Caco-2 (cell line): ENCODE data around the gene MINDY4B. TPM values are rescaled to one million over a fixed set of nuclear protein-coding genes. Genes with fewer than 3 reads are reported as not detected.
"Not testable (repeated sequence)": the region's sequence is repeated elsewhere in the genome, so short reads cannot be mapped to it uniquely, and the experiment has no call there.

Source experiments
- BruUV-seq: library from RNA; stranded (reverse); fragments of 400-500 nt; replicated peaks from 2 replicates; lab custom pipeline; 2021; lab: Mats Ljungman, UMichigan
- CTCF ChIA-PET: fragments of 300-600 bp; sonication (Branson Sonifier 250); formaldehyde crosslinking; loops from one replicate; lab custom pipeline; 2022; ENCODE audit warnings: antibody characterized with exemption; lab: Charles Lee
- POLR2A ChIA-PET: fragments of 300-600 bp; sonication (Branson Sonifier 250); formaldehyde crosslinking; loops from one replicate; lab custom pipeline; 2022; ENCODE audit warnings: antibody characterized with exemption; lab: Charles Lee
- DNase-seq, 2 experiments: peaks; one replicate each; pipeline versions ENCODE4 v3.0.0 to v3.0.0-alpha.2; 2020 to 2022
- H3K27me3 ChIP-seq: replicated peaks from 2 replicates; pipeline ENCODE4 v1.6.0; 2011; ENCODE audit warnings: low read length; ENCODE audit not compliant: control insufficient read depth, insufficient read depth
- H3K36me3 ChIP-seq: 2 replicates; pipeline ENCODE4 v1.5.1; 2011; ENCODE audit warnings: low read length; ENCODE audit not compliant: control insufficient read depth, insufficient read depth
- H3K4me1 ChIP-seq: fragments of 250-450 bp; sonication (Bioruptor Pico); 2 replicates; pipeline ENCODE4 v1.5.1; 2020; ENCODE audit warnings: mild to moderate bottlenecking
- H3K4me3 ChIP-seq: 2 replicates; pipeline ENCODE4 v1.5.1; 2011; ENCODE audit warnings: low read depth, mild to moderate bottlenecking, control low read depth, low read length
- H3K9me3 ChIP-seq: fragments of 250-450 bp; sonication (Bioruptor Pico); 2 replicates; pipeline ENCODE4 v1.5.1; 2020; ENCODE audit warnings: mild to moderate bottlenecking, moderate library complexity
- H3K27ac Mint-ChIP-seq: one replicate; pipeline ENCODE4 v1.8.0; 2022; ENCODE audit warnings: mixed read lengths; ENCODE audit not compliant: unreplicated experiment
- H3K27me3 Mint-ChIP-seq: one replicate; pipeline ENCODE4 v1.8.0; 2022; ENCODE audit warnings: mixed read lengths; ENCODE audit not compliant: insufficient read depth, unreplicated experiment
- H3K36me3 Mint-ChIP-seq: one replicate; pipeline ENCODE4 v1.8.0; 2022; ENCODE audit warnings: mild to moderate bottlenecking, mixed read lengths; ENCODE audit not compliant: insufficient read depth, unreplicated experiment
- H3K4me1 Mint-ChIP-seq: one replicate; pipeline ENCODE4 v1.8.0; 2022; ENCODE audit warnings: low read depth, mixed read lengths; ENCODE audit not compliant: unreplicated experiment
- H3K4me3 Mint-ChIP-seq: one replicate; pipeline ENCODE4 v1.8.0; 2022; ENCODE audit warnings: mild to moderate bottlenecking, moderate library complexity, mixed read lengths; ENCODE audit not compliant: unreplicated experiment
- H3K9me3 Mint-ChIP-seq: one replicate; pipeline ENCODE4 v1.8.0; 2022; ENCODE audit warnings: mixed read lengths; ENCODE audit not compliant: unreplicated experiment
- intact Hi-C: fragments of 100-400 bp; cut with micrococcal nuclease; formaldehyde crosslinking; loops from one replicate; pipeline ENCODE4 v1.10.0; 2022; ENCODE audit not compliant: unreplicated experiment
- total RNA-seq: library from RNA; stranded (reverse); gene quantifications from 2 replicates; pipeline ENCODE4 v1.2.3, GENCODE V29; 2022
- TF ChIP-seq, protein P1 (sequence below), 2 experiments: fragments of 200-600 bp in 1 of 2; IDR thresholded peaks; 1 replicate in 1 of 2; 2 replicates in 1 of 2; pipeline versions ENCODE4 v1.5.1 to v1.8.0; 2011 to 2022; ENCODE audit warnings: antibody characterized with exemption in 1 of 2, control low read depth in 1 of 2, inconsistent platforms in 1 of 2, low read depth in 1 of 2, low read length in 1 of 2, mild to moderate bottlenecking in 1 of 2, moderate library complexity in 1 of 2; ENCODE audit not compliant: insufficient read depth in 1 of 2, severe bottlenecking in 1 of 2, unreplicated experiment in 1 of 2

MINDY4B gene
- total RNA-seq, 1 experiment from 2014 or later: not detected

DNA sequence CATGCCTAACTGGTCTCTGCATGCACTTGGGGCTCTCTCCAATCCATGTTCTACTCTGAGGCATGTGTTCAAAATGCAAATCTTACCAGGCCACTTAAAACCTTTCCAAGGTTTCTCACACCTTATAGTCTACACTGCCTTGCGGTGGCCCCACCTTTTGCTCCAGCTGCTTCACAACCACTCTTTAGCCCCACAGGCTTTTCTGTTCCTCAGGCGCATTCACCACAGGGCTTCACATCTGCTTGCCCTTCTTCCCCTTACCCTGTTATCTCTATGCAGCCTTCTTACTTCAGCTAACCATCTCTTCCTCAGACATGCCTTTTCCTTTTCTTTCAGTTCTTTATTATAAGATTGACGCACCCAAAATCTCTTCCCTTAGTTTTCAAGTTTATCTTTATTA is 37.8 kb downstream of the MINDY4B start:
- Mint-ChIP-seq H3K4me1 (no peaks in the 10 kb centered on the region), H3K27ac (no peak overlapping the region), H3K36me3 (no peaks in the 10 kb centered on the region), H3K4me3 (no peak overlapping the region), H3K9me3 (no peaks in the 10 kb centered on the region), H3K27me3 (peaks cover 20% of the 10 kb centered on the region)
- intact Hi-C loops: no loop called here
- H3K4me3 ChIP-seq: no peak overlapping the region
- H3K9me3 ChIP-seq: no peaks in the 10 kb centered on the region
- BruUV-seq: no TSS peak
- H3K36me3 ChIP-seq: no peaks in the 10 kb centered on the region
- H3K27me3 ChIP-seq: no peaks in the 10 kb centered on the region
- DNase-seq: no peak
- no peaks in the 10 kb centered on the region for H3K4me1 ChIP-seq
- POLR2A ChIA-PET: no interaction called here
- CTCF ChIA-PET: no interaction called here
- TF ChIP-seq, protein P1, sequence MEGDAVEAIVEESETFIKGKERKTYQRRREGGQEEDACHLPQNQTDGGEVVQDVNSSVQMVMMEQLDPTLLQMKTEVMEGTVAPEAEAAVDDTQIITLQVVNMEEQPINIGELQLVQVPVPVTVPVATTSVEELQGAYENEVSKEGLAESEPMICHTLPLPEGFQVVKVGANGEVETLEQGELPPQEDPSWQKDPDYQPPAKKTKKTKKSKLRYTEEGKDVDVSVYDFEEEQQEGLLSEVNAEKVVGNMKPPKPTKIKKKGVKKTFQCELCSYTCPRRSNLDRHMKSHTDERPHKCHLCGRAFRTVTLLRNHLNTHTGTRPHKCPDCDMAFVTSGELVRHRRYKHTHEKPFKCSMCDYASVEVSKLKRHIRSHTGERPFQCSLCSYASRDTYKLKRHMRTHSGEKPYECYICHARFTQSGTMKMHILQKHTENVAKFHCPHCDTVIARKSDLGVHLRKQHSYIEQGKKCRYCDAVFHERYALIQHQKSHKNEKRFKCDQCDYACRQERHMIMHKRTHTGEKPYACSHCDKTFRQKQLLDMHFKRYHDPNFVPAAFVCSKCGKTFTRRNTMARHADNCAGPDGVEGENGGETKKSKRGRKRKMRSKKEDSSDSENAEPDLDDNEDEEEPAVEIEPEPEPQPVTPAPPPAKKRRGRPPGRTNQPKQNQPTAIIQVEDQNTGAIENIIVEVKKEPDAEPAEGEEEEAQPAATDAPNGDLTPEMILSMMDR (IDR thresholded peaks at IDR 0.05; ENCODE audit: insufficient read depth in 1 of 2, low read depth in 1 of 2, low read length in 1 of 2, severe bottlenecking in 1 of 2, unreplicated experiment in 1 of 2): no peak

DNA sequence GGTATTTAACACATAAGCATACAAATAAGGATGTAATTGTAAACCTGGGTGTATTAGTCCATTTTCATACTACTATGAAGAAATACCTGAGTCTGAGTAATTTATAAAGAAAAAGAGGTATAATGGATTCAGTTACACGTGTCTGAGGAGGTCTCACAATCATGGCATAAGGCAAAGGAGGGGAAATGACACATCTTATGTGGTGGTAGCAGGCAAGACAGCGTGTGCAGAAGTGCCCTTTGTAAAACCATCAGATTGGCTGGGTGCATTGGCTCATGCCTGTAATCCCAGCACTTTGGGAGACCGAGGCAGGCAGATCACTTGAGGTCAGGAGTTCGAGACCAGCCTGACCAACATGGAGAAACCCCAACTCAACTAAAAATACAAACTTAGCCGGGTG is 41.3 kb downstream of the MINDY4B start:
- H3K36me3 ChIP-seq, H3K4me1 Mint-ChIP-seq, POLR2A ChIA-PET, H3K4me3 Mint-ChIP-seq, H3K27me3 ChIP-seq, H3K4me3 ChIP-seq, H3K27ac Mint-ChIP-seq, DNase-seq, H3K4me1 ChIP-seq, H3K36me3 Mint-ChIP-seq, intact Hi-C loops, H3K9me3 ChIP-seq, H3K9me3 Mint-ChIP-seq, CTCF ChIA-PET, BruUV-seq: not testable (repeated sequence)
- peaks cover 22% of the 10 kb centered on the region for H3K27me3 Mint-ChIP-seq

DNA sequence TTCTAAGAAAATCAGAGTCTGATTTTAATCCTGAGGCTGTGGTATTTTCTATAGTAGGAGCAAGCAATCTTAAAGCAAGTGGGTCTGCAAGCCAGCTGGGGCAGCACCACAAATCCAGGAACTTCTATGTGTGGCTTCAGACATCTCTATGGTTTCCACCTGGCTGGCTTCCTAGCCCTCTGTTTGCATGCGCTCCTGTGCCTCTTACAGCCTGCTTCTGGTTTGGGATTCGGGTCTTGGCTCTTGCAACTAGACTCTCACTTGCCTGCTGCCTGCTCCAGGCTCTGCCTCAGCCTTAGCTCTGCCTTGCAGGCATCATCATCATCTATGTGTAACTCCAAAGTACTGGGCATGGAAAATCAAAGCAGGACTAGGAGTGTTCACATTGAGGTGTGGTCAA is 43.4 kb downstream of the MINDY4B start:
- H3K4me1 ChIP-seq: no peaks in the 10 kb centered on the region
- BruUV-seq: no TSS peak
- Mint-ChIP-seq H3K4me1 (no peaks in the 10 kb centered on the region), H3K36me3 (no peaks in the 10 kb centered on the region), H3K27ac (no peak overlapping the region), H3K27me3 (peaks cover 18% of the 10 kb centered on the region), H3K9me3 (no peaks in the 10 kb centered on the region), H3K4me3 (no peak overlapping the region)
- CTCF ChIA-PET: no interaction called here
- DNase-seq: no peak
- H3K4me3 ChIP-seq: no peak overlapping the region
- no peaks in the 10 kb centered on the region for H3K9me3 ChIP-seq
- H3K27me3 ChIP-seq: no peaks in the 10 kb centered on the region
- POLR2A ChIA-PET: no interaction called here
- TF ChIP-seq, protein P1 (IDR thresholded peaks at IDR 0.05; ENCODE audit: insufficient read depth in 1 of 2, low read depth in 1 of 2, low read length in 1 of 2, severe bottlenecking in 1 of 2, unreplicated experiment in 1 of 2): no peak
- intact Hi-C loops: no loop called here
- no peaks in the 10 kb centered on the region for H3K36me3 ChIP-seq

DNA sequence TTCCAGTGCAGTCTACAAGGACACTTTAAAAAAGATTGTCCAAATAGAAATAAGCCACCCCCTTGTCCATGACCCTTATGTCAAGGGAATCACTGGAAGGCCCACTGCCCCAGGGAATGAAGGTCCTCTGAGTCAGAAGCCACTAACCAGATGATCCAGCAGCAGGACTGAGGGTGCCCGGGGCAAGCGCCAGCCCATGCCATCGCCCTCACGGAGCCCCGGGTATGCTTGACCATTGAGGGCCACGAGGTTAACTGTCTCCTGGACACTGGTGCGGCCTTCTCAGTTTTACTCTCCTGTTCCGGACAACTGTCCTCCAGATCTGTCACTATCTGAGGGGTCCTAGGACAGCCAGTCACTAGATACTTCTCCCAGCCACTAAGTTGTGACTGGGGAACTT is 47.3 kb downstream of the MINDY4B start:
- BruUV-seq, H3K9me3 ChIP-seq, H3K4me3 Mint-ChIP-seq, DNase-seq, H3K4me3 ChIP-seq, H3K36me3 Mint-ChIP-seq, H3K36me3 ChIP-seq, H3K27me3 Mint-ChIP-seq, H3K27me3 ChIP-seq, H3K4me1 Mint-ChIP-seq, H3K27ac Mint-ChIP-seq, H3K4me1 ChIP-seq, CTCF ChIA-PET, intact Hi-C loops, H3K9me3 Mint-ChIP-seq, POLR2A ChIA-PET: not testable (repeated sequence)
